RWPE1 (cell line): ENCODE measurements around the gene RNFT2.

Experiments used
- CTCF ChIA-PET: fragments of 350-600 bp; sonication (Branson Sonifier 250); formaldehyde crosslinking; extraction: SDS; loops from one replicate; lab custom pipeline; 2021; lab: Yijun Ruan, JAX
- POLR2A ChIA-PET: fragments of 400-600 bp; formaldehyde crosslinking; extraction: SDS; loops from one replicate; lab custom pipeline; 2020; ENCODE audit warnings: antibody characterized with exemption; ENCODE audit not compliant: low non-redundant PET; lab: Yijun Ruan, JAX
- DNase-seq: peaks from one replicate; pipeline ENCODE4 v3.0.0; 2012; ENCODE audit warnings: low spot score
- H3K27ac ChIP-seq: fragments of 450-650 bp; 2 replicates; pipeline ENCODE4 v1.5.1; 2017
- CTCF ChIP-seq: fragments of 450-650 bp; conservative IDR thresholded peaks from 2 replicates; pipeline ENCODE4 v1.5.1; 2017; ENCODE audit warnings: low read depth, mild to moderate bottlenecking

Gene RNFT2

DNA sequence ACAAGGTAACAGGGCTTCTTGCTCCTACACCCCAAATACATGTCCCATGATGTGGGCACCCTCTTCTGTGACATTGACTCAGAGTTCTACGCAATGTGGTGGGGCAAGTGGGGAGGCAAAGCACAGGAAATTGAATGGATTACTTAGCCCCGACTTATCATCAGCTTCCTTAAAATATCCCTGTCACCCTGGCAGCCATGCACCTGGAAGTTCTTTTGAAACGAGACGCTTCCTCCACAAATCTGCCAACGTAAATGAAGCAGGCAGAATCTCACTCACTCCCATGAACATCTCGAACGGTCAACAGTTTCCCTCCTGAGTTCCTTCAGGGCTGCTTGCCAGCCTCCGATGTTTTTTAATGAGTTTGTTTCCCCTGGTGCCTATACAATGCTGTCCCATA lies 33.5 kb downstream of the RNFT2 start:
- ChIA-PET CTCF (interaction anchor here (0.6 kb wide), 1 partner anchor 16 kb away, joined by 3 read pairs; no protein-coding TSS in a partner anchor), POLR2A (no interaction called here)
- TF ChIP-seq CTCF: no peak
- no peak for DNase-seq
- H3K27ac ChIP-seq: no peak overlapping the region

- ChIA-PET CTCF (no interaction called here), POLR2A (no interaction called here)
- DNase-seq: peak; percentile 26
- no peak overlapping the region for H3K27ac ChIP-seq
- no peak for TF ChIP-seq CTCF
These were observed 35.2 kb downstream of the RNFT2 start for GRCh38 chr12:116773276-116773731.

GRCh38 chr12:116774020-116774419 lies 35.9 kb downstream of the RNFT2 start:
- no peak for DNase-seq
- CTCF ChIA-PET: interaction anchor here (0.6 kb wide), 1 partner anchor 182 kb away, joined by 3 read pairs; no protein-coding TSS in a partner anchor
- POLR2A ChIA-PET: no interaction called here
- TF ChIP-seq CTCF: no peak
- no peak overlapping the region for H3K27ac ChIP-seq

DNA sequence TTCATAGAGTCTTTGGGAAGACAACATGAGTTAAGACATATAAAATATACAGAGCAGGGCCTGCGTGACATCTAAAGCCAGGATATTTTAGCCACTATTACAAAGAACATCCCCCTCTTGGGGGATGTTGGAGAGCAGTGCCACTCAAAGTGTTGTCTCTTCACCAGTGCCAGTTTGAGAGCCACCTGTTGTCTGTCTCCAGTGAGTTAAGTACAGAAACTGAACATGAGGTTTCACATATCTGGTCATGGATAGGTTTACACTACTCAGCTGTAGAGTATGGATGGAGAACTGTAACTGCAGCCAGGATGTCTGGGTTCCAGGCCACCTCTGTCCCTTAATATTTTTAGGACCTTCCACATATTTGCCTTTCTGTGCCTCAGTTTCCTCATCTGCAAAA lies 39.1 kb downstream of the RNFT2 start:
- POLR2A ChIA-PET: no interaction called here
- CTCF ChIA-PET: no interaction called here

DNA sequence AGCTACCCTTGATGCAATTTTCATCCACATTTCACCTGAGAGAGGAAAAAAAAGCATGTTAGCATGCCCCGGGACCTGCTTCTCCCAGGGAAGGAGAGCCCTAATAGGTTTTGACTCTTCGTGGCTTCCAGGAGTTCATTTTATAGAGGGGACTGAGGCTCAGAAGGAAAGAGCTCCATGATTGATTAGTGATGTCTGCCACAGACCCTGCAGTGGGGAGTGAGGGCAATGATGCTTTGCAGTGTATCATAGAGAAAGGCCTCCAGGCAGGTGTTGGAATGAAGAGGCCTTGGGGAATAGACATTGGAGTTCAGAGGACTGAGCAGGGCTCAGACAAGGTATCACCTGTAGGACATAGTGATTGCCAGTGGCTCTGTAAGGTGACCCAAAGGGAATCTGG lies 41.5 kb downstream of the RNFT2 start:
- no peak for DNase-seq
- ChIA-PET CTCF (no interaction called here), POLR2A (no interaction called here)
- TF ChIP-seq CTCF: no peak
- H3K27ac ChIP-seq: no peak overlapping the region

More for the DNA sequence above, 39.1 kb downstream of the RNFT2 start:
- no peak overlapping the region for H3K27ac ChIP-seq
- TF ChIP-seq CTCF: no peak
- no peak for DNase-seq

DNA sequence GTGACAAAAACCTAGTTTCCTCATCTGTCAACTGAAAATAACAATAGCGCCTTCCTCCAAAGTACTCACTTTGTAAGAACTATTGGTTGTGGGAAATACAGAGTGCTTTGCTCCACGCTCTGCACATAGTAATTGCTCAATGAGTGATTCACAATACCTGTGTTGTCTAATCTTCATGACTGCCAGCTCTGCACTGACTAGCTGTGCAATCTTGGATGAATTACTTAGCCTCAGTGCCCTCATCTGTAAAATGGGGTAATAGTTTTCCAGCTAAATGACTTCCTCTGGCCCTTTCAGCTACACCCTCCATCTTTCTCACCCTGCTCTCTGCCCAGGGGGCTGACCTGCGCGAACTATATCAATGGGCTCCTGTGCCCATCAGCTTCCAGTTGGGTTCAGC lies 42.8 kb downstream of the RNFT2 start:
- TF ChIP-seq CTCF: no peak
- ChIA-PET POLR2A (no interaction called here), CTCF (no interaction called here)
- H3K27ac ChIP-seq: no peak overlapping the region
- DNase-seq: no peak
